ENCODE results near the gene FERMT1. TPM values are rescaled to one million over a fixed set of nuclear protein-coding genes. Genes with fewer than 3 reads are reported as not detected.

Gene FERMT1
- total and polyA plus RNA-seq, 2 of the 4 experiments (the other 2 are of a cell fraction) = 1.8 to 2.3 TPM

GRCh38 chr20:6116758-6117157, 6.1 kb downstream of the FERMT1 start:
- no peak overlapping the region for H4K5ac ChIP-seq (ENCODE audit: low read depth, low read length)
- no TSS peak for BruUV-seq (replicated peaks)
- H3K23ac ChIP-seq (ENCODE audit: low read depth, low read length) = no peak overlapping the region
- no peak overlapping the region for H3K27ac ChIP-seq (ENCODE audit: insufficient read depth, low read length)
- no peak overlapping the region for H3K18ac ChIP-seq (ENCODE audit: low read depth, low read length)
- H3K4me2 ChIP-seq (ENCODE audit: low read depth, low read length) = no peak overlapping the region
- no peak for ATAC-seq (ENCODE audit: low read depth)
- no peaks in the 10 kb centered on the region for H3K79me1 ChIP-seq (ENCODE audit: low read depth in 1 of 2, low read length in 2 of 2)
- H2AK9ac ChIP-seq (replicated peaks; ENCODE audit: low read depth, low read length, poor library complexity) = no peak overlapping the region
- no peak overlapping the region for H2BK20ac ChIP-seq (ENCODE audit: low read depth, low read length)
- no peaks in the 10 kb centered on the region for H3K4me1 ChIP-seq (ENCODE audit: control insufficient read depth, insufficient read depth, low read length)
- no peak overlapping the region for H3K9ac ChIP-seq (ENCODE audit: low read depth, low read length)
- peaks cover 3% of the 10 kb centered on the region for H3K9me3 ChIP-seq (ENCODE audit: control insufficient read depth, insufficient read depth, low read length)
- intact Hi-C loops (cut with micrococcal nuclease) (no loop called here), dilution Hi-C loops (cut with HindIII; ENCODE audit: low sequenced_read_pairs, unreplicated experiment) (no loop called here), in situ Hi-C loops (cut with MboI; ENCODE audit: low sequenced_read_pairs) (no loop called here)
- no peak overlapping the region for H3K56ac ChIP-seq (ENCODE audit: extremely low read depth, insufficient read depth, low read length)
- TF ChIP-seq CTCF (conservative IDR thresholded peaks at IDR 0.05; ENCODE audit: low read depth, low read length) (no peak), BHLHE40 (IDR thresholded peaks at IDR 0.05; ENCODE audit: low read depth, low read length) (no peak), CHD1 (IDR thresholded peaks at IDR 0.05; ENCODE audit: low read depth, low read length) (no peak), MXI1 (IDR thresholded peaks at IDR 0.05; ENCODE audit: borderline replicate concordance, low read depth, low read length) (no peak), FOS (IDR thresholded peaks at IDR 0.05; ENCODE audit: low read depth, low read length) (no peak)
- no CpG with 5 or more reads among the region's 3 CpGs for WGBS, 2 experiments (ENCODE audit: extremely low coverage in 2 of 2, insufficient read length in 1 of 2)
- no peak overlapping the region for H4K8ac ChIP-seq (ENCODE audit: low read depth in 2 of 2, low read length in 2 of 2)
- no peaks in the 10 kb centered on the region for H3K9me1 ChIP-seq (ENCODE audit: insufficient read depth, low read length)
- no peak overlapping the region for H2BK15ac ChIP-seq (ENCODE audit: low read depth, low read length)
- no peak overlapping the region for H3K14ac ChIP-seq (replicated peaks; ENCODE audit: low read depth, low read length)
- no peak overlapping the region for H2BK120ac ChIP-seq (ENCODE audit: low read depth, low read length)
- no peaks in the 10 kb centered on the region for H3K36me3 ChIP-seq (ENCODE audit: control insufficient read depth, insufficient read depth, low read length)
- H3K27me3 ChIP-seq (ENCODE audit: control insufficient read depth, insufficient read depth, low read length) = no peaks in the 10 kb centered on the region
- no peaks in the 10 kb centered on the region for H4K20me1 ChIP-seq (ENCODE audit: insufficient read depth, low read length)
- H2AFZ ChIP-seq (replicated peaks; ENCODE audit: low read length, poor library complexity) = no peak overlapping the region
- CTCF ChIA-PET = no interaction called here
- no peak overlapping the region for H3K4me3 ChIP-seq (ENCODE audit: insufficient read depth, low read depth, low read length)
- no peak overlapping the region for H4K91ac ChIP-seq (ENCODE audit: insufficient read depth, low read depth, low read length)
- POLR2A ChIA-PET (ENCODE audit: unreplicated experiment) = no interaction called here
- no peak for DNase-seq
- no peak overlapping the region for H2AK5ac ChIP-seq (ENCODE audit: low read depth, low read length)
- H2BK5ac ChIP-seq (ENCODE audit: low read depth, low read length, poor library complexity, severe bottlenecking) = no peak overlapping the region
- no peak overlapping the region for H3K4ac ChIP-seq (ENCODE audit: low read depth, low read length)
